ENCODE data around the gene ARHGEF11.

DNA sequence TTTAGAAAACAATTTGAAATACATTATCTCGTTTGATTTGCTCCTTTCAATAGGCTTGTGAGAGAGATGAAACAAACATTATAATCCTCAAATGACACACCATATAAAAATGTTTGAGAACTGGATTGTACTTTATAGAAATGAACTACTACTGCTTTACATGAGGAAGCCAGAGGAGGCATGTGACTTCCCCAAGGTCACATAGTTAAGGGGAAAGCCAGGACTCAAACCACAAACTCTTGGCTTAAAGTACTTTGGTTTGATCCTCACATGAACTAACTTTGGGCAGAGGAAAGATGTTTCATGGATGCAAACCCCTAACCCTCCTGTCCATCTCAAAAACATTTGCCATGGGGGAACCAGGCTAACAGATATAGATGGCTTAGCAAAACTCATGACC lies 4.7 kb downstream of the ARHGEF11 start:
- TF ChIP-seq, protein P1, sequence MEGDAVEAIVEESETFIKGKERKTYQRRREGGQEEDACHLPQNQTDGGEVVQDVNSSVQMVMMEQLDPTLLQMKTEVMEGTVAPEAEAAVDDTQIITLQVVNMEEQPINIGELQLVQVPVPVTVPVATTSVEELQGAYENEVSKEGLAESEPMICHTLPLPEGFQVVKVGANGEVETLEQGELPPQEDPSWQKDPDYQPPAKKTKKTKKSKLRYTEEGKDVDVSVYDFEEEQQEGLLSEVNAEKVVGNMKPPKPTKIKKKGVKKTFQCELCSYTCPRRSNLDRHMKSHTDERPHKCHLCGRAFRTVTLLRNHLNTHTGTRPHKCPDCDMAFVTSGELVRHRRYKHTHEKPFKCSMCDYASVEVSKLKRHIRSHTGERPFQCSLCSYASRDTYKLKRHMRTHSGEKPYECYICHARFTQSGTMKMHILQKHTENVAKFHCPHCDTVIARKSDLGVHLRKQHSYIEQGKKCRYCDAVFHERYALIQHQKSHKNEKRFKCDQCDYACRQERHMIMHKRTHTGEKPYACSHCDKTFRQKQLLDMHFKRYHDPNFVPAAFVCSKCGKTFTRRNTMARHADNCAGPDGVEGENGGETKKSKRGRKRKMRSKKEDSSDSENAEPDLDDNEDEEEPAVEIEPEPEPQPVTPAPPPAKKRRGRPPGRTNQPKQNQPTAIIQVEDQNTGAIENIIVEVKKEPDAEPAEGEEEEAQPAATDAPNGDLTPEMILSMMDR (IDR thresholded peaks at IDR 0.05), result no peak
- no peak for TF ChIP-seq POLR2AphosphoS5 (IDR thresholded peaks at IDR 0.05)
